Cerebellar cortex (tissue), 1 donor: ENCODE results near the gene TNIK.
"Not testable (repeated sequence)": the region's sequence is repeated elsewhere in the genome, so short reads cannot be mapped to it uniquely, and the experiment has no call there.

ENCODE experiments used
- DNase-seq: peaks from one replicate; pipeline ENCODE4 v3.0.0-alpha.2; 2015; ENCODE audit warnings: low spot score

Gene TNIK

GRCh38 chr3:171126478-171127209 lies 333.6 kb downstream of the TNIK start:
- no peak for DNase-seq

- DNase-seq, result no peak
Observed at GRCh38 chr3:171125010-171125409, 335.2 kb downstream of the TNIK start.

GRCh38 chr3:171123915-171124314 lies 336.3 kb downstream of the TNIK start:
- DNase-seq, result no peak

GRCh38 chr3:171122861-171123260 lies 337.3 kb downstream of the TNIK start:
- DNase-seq, result no peak

- no peak for DNase-seq
Observed at GRCh38 chr3:171122240-171122639, 338.0 kb downstream of the TNIK start.

- DNase-seq, result no peak
Observed at GRCh38 chr3:171121801-171122200, 338.4 kb downstream of the TNIK start.

- not testable (repeated sequence) for DNase-seq
Observed at GRCh38 chr3:171119402-171119801, 340.8 kb downstream of the TNIK start.

GRCh38 chr3:171118993-171119392 lies 341.2 kb downstream of the TNIK start:
- not testable (repeated sequence) for DNase-seq

GRCh38 chr3:171116824-171117395 lies 343.3 kb downstream of the TNIK start:
- no peak for DNase-seq

GRCh38 chr3:171116365-171116764 lies 343.8 kb downstream of the TNIK start:
- DNase-seq, result no peak

- no peak for DNase-seq
Observed at GRCh38 chr3:171115667-171116066, 344.5 kb downstream of the TNIK start.

GRCh38 chr3:171113716-171114115 lies 346.5 kb downstream of the TNIK start:
- DNase-seq, result no peak

- no peak for DNase-seq
Observed at GRCh38 chr3:171110715-171111114, 349.5 kb downstream of the TNIK start.

- no peak for DNase-seq
Observed at GRCh38 chr3:171108066-171108465, 352.1 kb downstream of the TNIK start.

- no peak for DNase-seq
Observed at GRCh38 chr3:171103185-171103584, 357.0 kb downstream of the TNIK start.

- DNase-seq, result no peak
Observed at GRCh38 chr3:171101982-171102641, 358.1 kb downstream of the TNIK start.

- no peak for DNase-seq
Observed at GRCh38 chr3:171099911-171100310, 360.3 kb downstream of the TNIK start.

- DNase-seq, result no peak
Observed at GRCh38 chr3:171095063-171095462, 365.1 kb downstream of the TNIK start.

GRCh38 chr3:171094411-171094810 lies 365.8 kb downstream of the TNIK start:
- no peak for DNase-seq

- no peak for DNase-seq
Observed at GRCh38 chr3:171093462-171093861, 366.7 kb downstream of the TNIK start.

GRCh38 chr3:171092467-171092911 lies 367.7 kb downstream of the TNIK start:
- no peak for DNase-seq

- DNase-seq, result no peak
Observed at GRCh38 chr3:171090321-171090720, 369.9 kb downstream of the TNIK start.
